Motor neuron (in vitro differentiated cells): Measurements from ENCODE around the gene HYKK. TPM values are rescaled to one million over a fixed set of nuclear protein-coding genes. Genes with fewer than 3 reads are reported as not detected.

Experiments used
- ATAC-seq, 8 experiments: fragments of 200-7000 bp; cut with Tn5 transposase; replicated peaks in 6 of 8; 2 replicates each; pipeline ENCODE4 v1.8.0; 2021; ENCODE audit warnings: mild to moderate bottlenecking in 8 of 8, moderate library complexity in 8 of 8
- H3K27ac ChIP-seq, 2 donors: fragments of 250-450 bp; sonication (Bioruptor Pico); 2 replicates each; pipeline ENCODE4 v1.9.0; 2021; ENCODE audit warnings: antibody characterized with exemption in 2 of 2, mild to moderate bottlenecking in 2 of 2, moderate library complexity in 1 of 2
- H3K4me1 ChIP-seq, 2 donors: fragments of 250-450 bp; sonication (Bioruptor Pico); replicated peaks in 1 of 2; 2 replicates each; pipeline ENCODE4 v1.6.1; 2021; ENCODE audit warnings: antibody characterized with exemption in 2 of 2, mild to moderate bottlenecking in 2 of 2, moderate library complexity in 1 of 2
- H3K4me3 ChIP-seq, 5 donors: fragments of 250-450 bp; sonication (Bioruptor Pico); 2 replicates each; pipeline ENCODE4 v1.9.0; 2021; ENCODE audit warnings: antibody characterized with exemption in 5 of 5, mild to moderate bottlenecking in 5 of 5, moderate library complexity in 4 of 5
- WGBS, 10 experiments: fragments of 450-650 bp; shearing (Covaris generic); methylation state at CpG; one replicate each; pipeline ENCODE4 v1.0.0; 2022; 5-methylcytosine and 5-hydroxymethylcytosine counted together
- in situ Hi-C, 9 experiments: fragments of 400-800 bp; cut with MboI; loops; one replicate each; pipeline ENCODE4 v1.15.0; 2021; ENCODE audit warnings: low sequenced_read_pairs in 9 of 9, low pct_unique_long_range_greater_than_20kb in 2 of 9; ENCODE audit not compliant: unreplicated experiment in 9 of 9
- total RNA-seq, 8 experiments: library from RNA; unstranded; fragments of 300-600 nt; gene quantifications; 2 replicates each; pipeline versions ENCODE4 v1.2.3 to v1.2.4, GENCODE V29; 2022

HYKK gene, protein sequence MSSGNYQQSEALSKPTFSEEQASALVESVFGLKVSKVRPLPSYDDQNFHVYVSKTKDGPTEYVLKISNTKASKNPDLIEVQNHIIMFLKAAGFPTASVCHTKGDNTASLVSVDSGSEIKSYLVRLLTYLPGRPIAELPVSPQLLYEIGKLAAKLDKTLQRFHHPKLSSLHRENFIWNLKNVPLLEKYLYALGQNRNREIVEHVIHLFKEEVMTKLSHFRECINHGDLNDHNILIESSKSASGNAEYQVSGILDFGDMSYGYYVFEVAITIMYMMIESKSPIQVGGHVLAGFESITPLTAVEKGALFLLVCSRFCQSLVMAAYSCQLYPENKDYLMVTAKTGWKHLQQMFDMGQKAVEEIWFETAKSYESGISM
- total RNA-seq, result 1 to 10 TPM in 6 of 8 experiments, under 1 TPM in 2; 0.43 to 5.8 (median 3.6) TPM

DNA sequence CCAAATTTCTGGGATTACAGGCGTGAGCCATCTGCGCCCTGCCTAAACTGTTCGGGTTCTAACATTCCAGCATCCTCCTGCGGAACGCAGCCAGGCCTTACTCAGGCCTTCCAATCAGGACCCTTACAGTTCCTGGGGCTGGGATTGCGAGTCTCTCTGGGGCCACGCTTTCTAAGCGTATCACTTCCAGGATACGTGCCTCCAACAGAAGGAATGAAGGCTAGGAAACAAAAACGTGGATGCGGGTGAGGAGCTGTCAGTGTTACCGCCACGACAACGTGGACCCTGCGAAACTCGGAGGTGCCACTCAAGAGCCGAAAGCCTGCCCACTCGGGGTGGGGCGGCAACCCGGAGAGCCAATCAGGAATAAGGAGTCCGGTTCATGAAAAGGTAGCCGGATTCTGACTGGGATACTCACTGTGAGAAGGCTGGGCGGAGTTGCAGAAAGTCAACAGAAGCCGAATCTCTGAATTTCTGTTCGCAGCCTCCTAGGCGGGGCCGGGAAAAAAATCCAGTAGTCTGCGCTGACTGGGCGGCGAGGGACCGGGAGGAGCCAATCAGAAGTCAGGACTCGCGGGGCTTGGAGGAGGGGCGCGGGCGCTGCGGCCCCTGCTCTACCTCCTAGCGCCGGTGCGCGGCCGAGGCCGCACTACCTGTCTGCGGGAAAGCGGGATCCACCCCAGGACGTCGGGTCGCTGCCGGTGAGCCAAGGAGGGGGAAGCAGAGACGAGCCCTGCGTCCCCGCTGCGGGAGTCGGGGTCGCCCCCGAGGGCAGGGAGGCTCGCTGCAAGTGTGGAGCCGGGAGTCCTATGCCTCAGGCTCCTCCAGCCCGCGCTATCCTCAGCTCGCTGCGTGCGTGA lies at the start of gene HYKK:
HYKK (plus strand) TSS at position 607 of the 860 bp plus-strand sequence. CDS start 5,512 bp downstream, outside the sequence.
- peak within 1 kb of the TSS; percentile 29 to 50 for H3K27ac ChIP-seq
- WGBS, 10 experiments, result 0 to 20% (median 2%) methylated on average over 1 to 11 of the region's 63 CpGs; no CpG with 5 or more reads in 3 of the 10 experiments
- in situ Hi-C loops, result no loop called here
- H3K4me1 ChIP-seq, result no peaks in the 10 kb centered on the region
- H3K4me3 ChIP-seq, result peak within 1 kb of the TSS; percentile 43 to 62 (median 57)
- ATAC-seq, result peak; percentile 90 to 94 (median 92)

DNA sequence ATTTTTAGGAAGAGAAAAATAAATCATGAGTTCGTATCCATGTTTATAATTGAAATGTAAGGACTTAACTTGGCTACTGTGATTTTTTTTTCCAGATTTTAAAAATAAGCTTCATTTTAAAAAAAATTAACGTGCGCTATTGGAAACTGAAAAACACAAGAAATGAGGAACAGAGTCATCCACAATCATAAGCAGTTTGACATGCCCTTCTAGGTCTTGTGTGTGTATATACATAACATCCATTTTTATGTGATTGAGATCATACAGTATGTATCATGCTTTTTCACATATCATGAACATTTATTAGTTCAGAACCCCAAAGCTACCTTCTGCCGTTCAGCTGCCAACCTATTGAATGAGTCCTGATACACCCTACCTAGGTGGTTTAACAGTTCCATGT lies 46.6 kb upstream of the HYKK start:
- H3K4me1 ChIP-seq, result peaks cover 9 to 18% of the 10 kb centered on the region in 2 donors
- in situ Hi-C loops, result no loop called here
- ATAC-seq, result no peak
- H3K27ac ChIP-seq, result no peak overlapping the region
- no peak overlapping the region for H3K4me3 ChIP-seq
- 76 to 100% (median 97%) methylated on average over 2 to 4 of the region's 4 CpGs for WGBS, 10 experiments

DNA sequence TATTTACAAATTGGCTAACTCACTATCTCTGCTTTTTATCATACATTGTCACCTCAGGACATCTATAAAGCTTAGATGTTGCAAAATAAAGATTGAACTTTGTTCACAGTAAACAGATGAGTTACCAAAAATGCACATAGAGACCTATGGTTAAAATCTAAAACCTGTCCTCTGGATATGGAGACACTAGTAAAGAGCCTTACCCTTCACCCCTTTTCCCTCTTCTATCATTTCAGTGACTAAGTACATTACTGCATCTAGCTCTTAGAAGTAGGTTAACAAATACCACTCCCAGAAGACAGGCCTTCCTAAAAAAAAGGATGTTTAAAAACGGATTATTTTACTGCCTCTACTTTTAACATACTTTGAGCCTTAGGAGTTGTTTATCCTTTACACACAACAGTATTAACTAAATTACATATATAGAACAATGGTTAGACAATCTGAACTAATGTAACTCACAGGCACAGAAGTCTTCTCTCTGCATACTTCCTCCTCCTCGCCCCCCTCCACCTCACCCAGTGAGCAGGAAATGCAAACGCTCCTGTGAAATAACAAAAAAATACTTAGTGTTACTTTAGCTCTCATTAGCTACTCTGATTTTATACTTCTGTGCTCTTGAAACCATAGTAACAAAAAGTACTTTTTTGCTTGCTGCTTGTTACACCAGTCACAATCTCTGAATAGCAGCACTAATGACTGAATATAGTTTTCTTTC lies 46.0 kb upstream of the HYKK start:
- 29 to 65% (median 43%) methylated on average over 2 to 3 of the region's 3 CpGs; no CpG with 5 or more reads in 3 of the 10 experiments for WGBS, 10 experiments
- no peak overlapping the region for H3K4me3 ChIP-seq
- in situ Hi-C loops, result no loop called here
- peak in 2 of 8 experiments; percentile 42 to 52 for ATAC-seq
- H3K27ac ChIP-seq, result no peak overlapping the region
- H3K4me1 ChIP-seq, result peaks cover 7 to 13% of the 10 kb centered on the region in 2 donors

DNA sequence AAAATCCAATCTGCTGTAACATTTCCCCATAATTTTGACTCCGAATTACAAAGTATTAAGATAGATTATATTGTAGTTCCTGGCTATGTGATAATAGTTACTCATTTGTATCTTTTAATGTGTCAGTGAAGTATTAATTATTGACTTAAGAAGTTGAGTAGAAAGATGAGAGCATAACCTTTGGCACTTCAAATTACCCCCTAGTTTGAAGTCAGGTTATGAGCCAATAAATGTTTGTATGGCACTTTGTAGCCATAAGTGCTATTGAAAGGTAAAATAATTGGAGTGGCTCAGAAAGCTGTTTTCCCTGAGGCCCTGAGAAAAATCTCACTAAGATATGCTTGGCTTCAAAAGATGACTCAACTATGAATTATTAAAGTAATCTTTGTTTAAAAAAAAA lies 38.3 kb upstream of the HYKK start:
- in situ Hi-C loops, result no loop called here
- H3K4me3 ChIP-seq, result no peak overlapping the region
- 44 to 100% (median 88%) methylated on average over 1 of the region's 1 CpG; no CpG with 5 or more reads in 2 of the 10 experiments for WGBS, 10 experiments
- ATAC-seq, result no peak
- H3K27ac ChIP-seq, result no peak overlapping the region
- no peaks in the 10 kb centered on the region for H3K4me1 ChIP-seq

DNA sequence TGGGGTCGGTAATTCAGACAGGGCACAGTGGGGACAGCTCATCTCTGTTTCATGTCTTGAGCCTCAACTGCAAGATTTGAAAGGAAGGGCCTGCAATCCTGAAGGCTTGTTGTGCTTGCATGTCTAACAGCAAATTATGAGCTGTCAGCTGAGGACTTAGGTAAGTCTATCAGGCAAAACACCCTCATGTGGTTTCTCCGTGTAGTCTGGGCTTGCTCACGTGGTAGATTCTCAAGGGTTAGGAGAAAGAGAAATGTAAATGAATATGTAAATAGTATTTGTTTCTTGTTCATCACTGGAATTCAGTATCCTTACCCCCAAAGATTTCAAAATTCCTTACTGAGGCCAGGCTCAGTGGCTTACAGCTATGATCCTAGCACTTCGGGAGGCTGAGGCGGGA lies 30.1 kb upstream of the HYKK start:
- in situ Hi-C loops, result no loop called here
- WGBS, 10 experiments, result 50 to 100% (median 66%) methylated on average over 2 to 5 of the region's 5 CpGs; no CpG with 5 or more reads in 2 of the 10 experiments

DNA sequence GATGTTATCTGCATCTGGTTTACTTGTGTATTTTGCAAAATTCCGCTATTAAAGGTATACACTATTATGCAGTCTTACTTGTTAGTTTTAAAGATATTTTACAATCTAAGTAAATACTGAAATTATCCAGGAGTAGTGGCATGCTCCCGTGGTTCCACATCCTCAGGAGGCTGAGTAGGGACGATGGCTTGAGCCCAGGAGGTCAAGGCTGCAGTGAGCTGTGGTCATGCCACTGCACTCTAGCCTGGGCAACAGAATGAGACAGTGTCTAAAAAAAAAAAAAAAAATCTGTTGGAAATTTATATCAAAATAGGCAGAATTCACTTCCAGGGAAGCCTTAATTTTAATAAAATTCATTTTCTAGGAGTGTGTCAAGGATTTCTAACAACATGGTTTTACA lies 27.7 kb upstream of the HYKK start:
- ATAC-seq, result no peak
- Histone ChIP-seq H3K27ac (no peak overlapping the region), H3K4me3 (no peak overlapping the region), H3K4me1 (no peaks in the 10 kb centered on the region)
- in situ Hi-C loops, result no loop called here
- 80 to 100% (median 93%) methylated on average over 2 to 3 of the region's 3 CpGs; no CpG with 5 or more reads in 1 of the 10 experiments for WGBS, 10 experiments

More for the DNA sequence above, 30.1 kb upstream of the HYKK start:
- no peak overlapping the region for H3K27ac ChIP-seq
- ATAC-seq, result peak in 2 of 8 experiments; percentile 27 to 46
- no peaks in the 10 kb centered on the region for H3K4me1 ChIP-seq
- no peak overlapping the region for H3K4me3 ChIP-seq

DNA sequence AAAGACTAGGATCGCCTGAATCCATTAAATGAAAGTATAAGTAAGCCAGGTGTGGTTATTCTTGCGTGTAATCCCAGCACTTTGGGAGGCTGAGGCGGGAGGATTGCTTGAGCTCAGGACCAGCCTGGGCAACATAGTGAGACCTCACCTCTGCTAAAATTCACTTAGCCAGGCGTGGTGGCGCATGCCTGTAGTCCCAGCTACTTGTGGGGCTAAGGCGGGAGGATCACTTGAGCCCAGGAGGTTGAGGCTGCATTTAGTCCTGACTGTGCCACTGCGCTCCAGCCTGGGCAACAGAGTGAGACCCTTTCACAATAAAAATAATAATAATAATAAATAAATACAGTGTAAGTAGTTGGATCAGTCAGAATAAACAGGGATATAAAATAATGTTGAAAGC lies 25.5 kb upstream of the HYKK start:
- H3K4me1 ChIP-seq, result no peaks in the 10 kb centered on the region
- no peak overlapping the region for H3K4me3 ChIP-seq
- ATAC-seq, result no peak
- 80 to 100% (median 86%) methylated on average over 1 to 6 of the region's 7 CpGs; no CpG with 5 or more reads in 2 of the 10 experiments for WGBS, 10 experiments
- in situ Hi-C loops, result no loop called here
- no peak overlapping the region for H3K27ac ChIP-seq

DNA sequence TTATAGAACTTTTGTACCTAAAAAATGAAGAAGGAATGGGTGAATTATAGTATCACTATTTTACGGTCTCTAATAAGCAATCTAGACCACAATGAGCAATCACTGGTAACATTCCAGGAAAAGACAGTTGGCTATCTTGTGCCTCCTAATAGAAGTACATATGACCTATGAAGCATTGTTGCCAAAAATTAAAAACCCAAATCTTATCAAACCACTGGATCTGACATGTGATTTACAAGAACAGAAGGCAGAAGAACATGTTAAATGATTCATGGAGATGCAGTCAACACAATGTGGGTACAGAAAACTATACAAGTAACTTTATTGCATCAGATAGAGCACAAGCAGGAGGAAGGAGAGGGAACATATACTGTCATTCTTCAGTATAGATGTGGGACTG lies 14.5 kb upstream of the HYKK start:
- Histone ChIP-seq H3K4me1 (peaks cover 6 to 9% of the 10 kb centered on the region in 2 donors), H3K27ac (no peak overlapping the region), H3K4me3 (no peak overlapping the region)
- WGBS, 10 experiments, result 33 to 100% (median 89%) methylated on average over 1 of the region's 1 CpG; no CpG with 5 or more reads in 5 of the 10 experiments
- in situ Hi-C loops, result no loop called here
- ATAC-seq, result no peak

DNA sequence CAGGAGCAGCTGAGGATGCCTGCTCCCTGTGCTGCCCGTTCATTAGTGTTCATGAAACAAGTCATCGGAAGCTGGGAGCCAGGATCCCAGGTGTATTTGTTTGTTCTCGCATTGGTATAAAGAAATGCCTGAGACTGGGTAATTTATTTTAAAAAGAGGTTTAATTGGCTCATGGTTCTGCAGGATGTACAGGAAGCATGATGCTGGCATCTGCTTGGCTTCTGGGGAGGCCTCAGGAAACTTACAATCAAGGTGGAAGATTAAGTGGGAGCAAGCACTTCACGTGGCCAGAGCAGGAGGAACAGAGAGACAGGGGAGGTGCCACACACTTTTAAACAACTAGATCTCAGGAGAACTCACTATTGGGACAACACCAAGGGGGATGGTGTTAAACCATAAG lies 5.5 kb upstream of the HYKK start:
- WGBS, 10 experiments, result 60 to 100% (median 95%) methylated on average over 1 to 3 of the region's 4 CpGs; no CpG with 5 or more reads in 3 of the 10 experiments
- Histone ChIP-seq H3K4me3 (no peak overlapping the region), H3K27ac (no peak overlapping the region), H3K4me1 (no peaks in the 10 kb centered on the region)
- no peak for ATAC-seq
- in situ Hi-C loops, result no loop called here

DNA sequence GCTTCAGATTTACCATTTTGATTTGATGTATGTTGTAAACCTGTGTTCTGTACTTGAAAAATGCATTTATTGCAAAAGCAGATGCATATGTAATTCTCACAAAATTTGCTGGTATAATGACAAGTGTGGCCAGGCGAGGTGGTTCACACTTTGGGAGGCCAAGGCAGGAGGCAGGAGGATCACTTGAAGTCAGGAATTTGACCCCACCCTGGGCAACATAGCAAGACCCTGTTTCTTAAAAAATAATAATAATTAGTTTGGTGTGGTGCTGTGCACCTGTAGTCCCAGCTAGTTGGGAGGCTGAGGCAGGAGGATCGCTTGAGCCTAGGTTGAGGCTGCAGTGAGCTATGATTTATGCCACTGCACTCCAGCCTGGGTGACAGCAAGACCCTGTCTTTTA lies 4.7 kb upstream of the HYKK start:
- in situ Hi-C loops, result no loop called here
- H3K4me3 ChIP-seq, result no peak overlapping the region
- H3K27ac ChIP-seq, result no peak overlapping the region
- WGBS, 10 experiments, result 86 to 100% (median 100%) methylated on average over 1 to 2 of the region's 2 CpGs; no CpG with 5 or more reads in 3 of the 10 experiments
- no peak for ATAC-seq
- H3K4me1 ChIP-seq, result no peaks in the 10 kb centered on the region

DNA sequence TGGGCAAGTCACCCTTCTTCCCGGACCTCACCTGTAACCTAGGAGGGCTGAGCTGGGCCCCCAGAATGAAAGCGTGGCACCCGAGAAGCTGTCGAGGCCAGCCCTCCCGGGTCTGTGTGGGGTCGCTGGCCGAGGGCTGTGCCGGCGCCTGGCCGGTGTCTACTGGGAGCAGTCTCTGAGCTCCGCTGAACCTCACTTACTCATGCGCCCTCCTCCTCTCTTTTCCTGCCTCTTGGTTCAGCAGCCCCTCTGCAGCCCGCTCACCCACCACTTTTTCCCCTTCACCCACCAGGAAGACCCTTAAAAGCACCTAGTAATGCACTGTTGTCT lies 419 bp downstream of the HYKK start:
- WGBS, 10 experiments, result 0 to 7% (median 3%) methylated on average over 2 to 10 of the region's 13 CpGs; no CpG with 5 or more reads in 5 of the 10 experiments
- in situ Hi-C loops, result no loop called here
- no peak overlapping the region for H3K27ac ChIP-seq

DNA sequence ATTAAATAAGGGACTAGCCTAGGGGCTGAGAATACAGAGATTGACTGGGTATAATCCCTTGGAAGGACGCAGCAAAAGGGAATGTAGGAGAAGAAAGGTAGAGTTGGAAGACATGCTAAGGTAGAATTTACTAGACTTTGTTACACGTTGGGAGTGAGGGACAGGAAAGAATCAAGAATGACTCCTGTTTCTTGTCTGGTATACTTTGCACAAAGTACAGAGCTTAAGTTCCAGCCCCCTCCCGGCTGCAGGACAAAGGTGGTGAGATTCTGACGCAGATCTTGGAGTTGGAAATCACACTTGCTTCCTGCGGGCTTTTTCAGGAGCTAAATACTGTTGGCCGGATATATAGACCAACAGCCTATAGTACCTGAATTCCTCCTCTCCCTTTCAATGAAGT lies 895 bp downstream of the HYKK start:
- no peak overlapping the region for H3K27ac ChIP-seq
- 17 to 80% (median 41%) methylated on average over 1 to 6 of the region's 6 CpGs; no CpG with 5 or more reads in 1 of the 10 experiments for WGBS, 10 experiments
- H3K4me1 ChIP-seq, result no peaks in the 10 kb centered on the region
- no peak for ATAC-seq
- in situ Hi-C loops, result no loop called here
- peak overlapping the region in 3 of 5 donors; percentile 57 to 62 (median 60) for H3K4me3 ChIP-seq

More for the DNA sequence above, 419 bp downstream of the HYKK start:
- Histone ChIP-seq H3K4me3 (peak overlapping the region; percentile 43 to 62 (median 57)), H3K4me1 (no peaks in the 10 kb centered on the region)
- peak; percentile 15 to 35 (median 27) for ATAC-seq
